GM23248 (cell line): ENCODE measurements around the gene MAP3K6.

ENCODE experiments used
- EZH2 ChIP-seq: fragments of 200-600 bp; sonication (generic); IDR thresholded peaks from 2 replicates; pipeline ENCODE4 v1.6.1; 2018; ENCODE audit warnings: antibody characterized with exemption, mild to moderate bottlenecking; ENCODE audit not compliant: insufficient read depth, poor library complexity, severe bottlenecking
- EZH2phosphoT487 ChIP-seq: fragments of 200-600 bp; sonication (generic); IDR thresholded peaks from 2 replicates; pipeline ENCODE4 v1.6.1; 2018; ENCODE audit warnings: antibody characterized with exemption, moderate library complexity, mild to moderate bottlenecking, low read depth; ENCODE audit not compliant: insufficient read depth

- TF ChIP-seq EZH2phosphoT487 (no peak), EZH2 (no peak)
Measured at GRCh38 chr1:27374362-27375086, 7.8 kb upstream of the MAP3K6 start, which contains the start of gene FCN3.
